HG03575 (cell line): ENCODE results near the gene WWTR1.
A peak's percentile ranks its signal among the peaks of the same experiment; 100 is the strongest.

ENCODE experiments used
- ATAC-seq: cut with Tn5 transposase; IDR thresholded peaks from one replicate; pipeline ENCODE4 v1.9.1; 2021; ENCODE audit not compliant: unreplicated experiment, insufficient number of reproducible peaks, low FRiP score; ENCODE audit errors: extremely low read depth

Gene WWTR1

GRCh38 chr3:149604125-149604875, 53.5 kb downstream of the WWTR1 start:
- no peak for ATAC-seq

- ATAC-seq, result no peak
These were observed 54.4 kb downstream of the WWTR1 start for GRCh38 chr3:149603126-149604074.

- no peak for ATAC-seq
These were observed 57.2 kb downstream of the WWTR1 start for GRCh38 chr3:149600634-149601033.

GRCh38 chr3:149599236-149599635, 58.6 kb downstream of the WWTR1 start:
- ATAC-seq, result no peak

- ATAC-seq, result no peak
These were observed 61.6 kb downstream of the WWTR1 start for GRCh38 chr3:149596134-149596770.

- ATAC-seq, result no peak
These were observed 64.2 kb downstream of the WWTR1 start for GRCh38 chr3:149593418-149594160.

- no peak for ATAC-seq
These were observed 65.0 kb downstream of the WWTR1 start for GRCh38 chr3:149592758-149593240.

- ATAC-seq, result no peak
These were observed 67.0 kb downstream of the WWTR1 start for GRCh38 chr3:149590691-149591441.

- ATAC-seq, result no peak
These were observed 68.5 kb downstream of the WWTR1 start for GRCh38 chr3:149589332-149589731.

GRCh38 chr3:149588909-149589308, 68.9 kb downstream of the WWTR1 start:
- ATAC-seq, result no peak

GRCh38 chr3:149587383-149587782, 70.4 kb downstream of the WWTR1 start:
- no peak for ATAC-seq

GRCh38 chr3:149586871-149587270, 71.0 kb downstream of the WWTR1 start:
- no peak for ATAC-seq

GRCh38 chr3:149585401-149585726, 72.5 kb downstream of the WWTR1 start:
- peak; percentile 91 for ATAC-seq

- no peak for ATAC-seq
These were observed 73.7 kb downstream of the WWTR1 start for GRCh38 chr3:149583921-149584635.

GRCh38 chr3:149582395-149582794, 75.4 kb downstream of the WWTR1 start:
- ATAC-seq, result no peak

GRCh38 chr3:149581681-149582370, 76.0 kb downstream of the WWTR1 start:
- no peak for ATAC-seq

GRCh38 chr3:149581248-149581647, 76.6 kb downstream of the WWTR1 start:
- no peak for ATAC-seq
